Pericardium fibroblast (primary cell): Measurements from ENCODE around the gene VPS45. TPM values are rescaled to one million over a fixed set of nuclear protein-coding genes. Genes with fewer than 3 reads are reported as not detected.

Source experiments
- total RNA-seq: library from RNA; depleted of rRNA; stranded (reverse); fragments of >200 nt; gene quantifications from 2 replicates; pipeline ENCODE4 v1.2.3, GENCODE V29; 2015

Gene VPS45
- 17.2 and 22.5 TPM in 2 replicates for total RNA-seq

GRCh38 chr1:150067184-150068108, at the start of gene VPS45:
VPS45 (plus strand) TSS chr1:150067776; CDS start chr1:150067858, 82 bp downstream.

GRCh38 chr1:150149271-150150132, 81.9 kb downstream of the VPS45 start, which contains the start of gene PLEKHO1:
PLEKHO1 (plus strand) TSS chr1:150149916; CDS start chr1:150150258, 342 bp downstream.

Other genes starting within 250 kb of the VPS45 start
- gene BOLA1, start 168.2 kb upstream of the VPS45 start, total RNA-seq: 12.4 and 17.6 TPM in 2 replicates
- gene SV2A, start 149.9 kb upstream of the VPS45 start, total RNA-seq: 5.8 and 7.5 TPM in 2 replicates
- gene SF3B4, start 140.0 kb upstream of the VPS45 start, total RNA-seq: 6.7 and 8.3 TPM in 2 replicates
- gene MTMR11, start 130.9 kb upstream of the VPS45 start, total RNA-seq: 3.1 and 3.9 TPM in 2 replicates
- 7.0 and 7.1 TPM in 2 replicates for gene OTUD7B, start 57.0 kb upstream of the VPS45 start, total RNA-seq
- 20.3 and 24.5 TPM in 2 replicates for gene PLEKHO1, start 82.1 kb downstream of the VPS45 start, total RNA-seq
- gene ANP32E, start 168.3 kb downstream of the VPS45 start, total RNA-seq: 11.6 and 11.9 TPM in 2 replicates
- gene CA14, start 190.0 kb downstream of the VPS45 start, total RNA-seq: not detected in 2 replicates
- gene APH1A, start 201.2 kb downstream of the VPS45 start, total RNA-seq: 92.1 and 92.4 TPM in 2 replicates
- gene C1orf54, start 205.0 kb downstream of the VPS45 start, total RNA-seq: 19.5 and 21.2 TPM in 2 replicates
- 3.3 and 3.6 TPM in 2 replicates for gene CIART, start 214.8 kb downstream of the VPS45 start, total RNA-seq
- gene MRPS21, start 226.1 kb downstream of the VPS45 start, total RNA-seq: 43.4 and 44.5 TPM in 2 replicates